HG03175 (cell line): ENCODE results near the gene CACNA2D2.

Experiments used
- ATAC-seq: cut with Tn5 transposase; IDR thresholded peaks from one replicate; pipeline ENCODE4 v1.9.1; 2021; ENCODE audit warnings: mild to moderate bottlenecking, moderate library complexity; ENCODE audit not compliant: unreplicated experiment

The CACNA2D2 gene

GRCh38 chr3:50405249-50405648 is 98.2 kb downstream of the CACNA2D2 start:
- ATAC-seq: no peak

- no peak for ATAC-seq
Measured at GRCh38 chr3:50401978-50402595, 101.3 kb downstream of the CACNA2D2 start.

- no peak for ATAC-seq
Measured at GRCh38 chr3:50396502-50396901, 106.9 kb downstream of the CACNA2D2 start.

GRCh38 chr3:50395070-50395860 is 108.2 kb downstream of the CACNA2D2 start:
- no peak for ATAC-seq

- ATAC-seq: no peak
Measured at GRCh38 chr3:50393061-50393460, 110.4 kb downstream of the CACNA2D2 start.

- ATAC-seq: no peak
Measured at GRCh38 chr3:50392101-50392715, 111.2 kb downstream of the CACNA2D2 start.

GRCh38 chr3:50390508-50391224 is 112.8 kb downstream of the CACNA2D2 start:
- ATAC-seq: no peak

GRCh38 chr3:50389414-50389767 is 114.0 kb downstream of the CACNA2D2 start:
- ATAC-seq: no peak

- no peak for ATAC-seq
Measured at GRCh38 chr3:50388720-50389413, 114.6 kb downstream of the CACNA2D2 start.

- no peak for ATAC-seq
Measured at GRCh38 chr3:50388016-50388719, 115.3 kb downstream of the CACNA2D2 start.

GRCh38 chr3:50385754-50386153 is 117.7 kb downstream of the CACNA2D2 start:
- no peak for ATAC-seq

- no peak for ATAC-seq
Measured at GRCh38 chr3:50383750-50384149, 119.7 kb downstream of the CACNA2D2 start.

- ATAC-seq: no peak
Measured at GRCh38 chr3:50382722-50383121, 120.7 kb downstream of the CACNA2D2 start.

GRCh38 chr3:50381383-50381782 is 122.1 kb downstream of the CACNA2D2 start:
- ATAC-seq: no peak

- ATAC-seq: no peak
Measured at GRCh38 chr3:50380405-50381085, 122.9 kb downstream of the CACNA2D2 start.

GRCh38 chr3:50378757-50379156 is 124.7 kb downstream of the CACNA2D2 start:
- no peak for ATAC-seq

- ATAC-seq: no peak
Measured at GRCh38 chr3:50378024-50378423, 125.4 kb downstream of the CACNA2D2 start.

GRCh38 chr3:50375258-50375931 is 128.0 kb downstream of the CACNA2D2 start:
- ATAC-seq: no peak
